Measurements from ENCODE around the gene CHIA. TPM values are rescaled to one million over a fixed set of nuclear protein-coding genes. Genes with fewer than 3 reads are reported as not detected.

CHIA gene
- total and polyA plus RNA-seq, 2 of the 13 experiments (the other 11 are each of a cell fraction or from before 2014, with no cell fraction given): not detected

- no peak for TF ChIP-seq ZSCAN25 (CRISPR knock-in tag; IDR thresholded peaks at IDR 0.05)
- TF ChIP-seq FLYWCH1 (CRISPR knock-in tag; IDR thresholded peaks at IDR 0.05): no peak
- no peak for TF ChIP-seq ZNF589 (CRISPR knock-in tag; conservative IDR thresholded peaks at IDR 0.05)
- TF ChIP-seq ATF1 (CRISPR knock-in tag; IDR thresholded peaks at IDR 0.05): no peak
- no peak for TF ChIP-seq MBD4 (IDR thresholded peaks at IDR 0.05; ENCODE audit: borderline replicate concordance, low read length)
- TF ChIP-seq RERE (CRISPR knock-in tag; IDR thresholded peaks at IDR 0.05; ENCODE audit: low read depth): no peak
- no peak for TF ChIP-seq TEF (CRISPR knock-in tag; IDR thresholded peaks at IDR 0.05)
- TF ChIP-seq ZFX (CRISPR knock-in tag; IDR thresholded peaks at IDR 0.05; ENCODE audit: low read depth): peak; percentile 61
- TF ChIP-seq ATF7 (IDR thresholded peaks at IDR 0.05): no peak
- no peak for TF ChIP-seq ATF7 (CRISPR knock-in tag; IDR thresholded peaks at IDR 0.05)
- no peak; the same call in 1 of the 2 replicates for TF ChIP-seq GATAD1 (CRISPR knock-in tag; IDR thresholded peaks at IDR 0.05)
- no peak for TF ChIP-seq KAT7 (CRISPR knock-in tag; IDR thresholded peaks at IDR 0.05; ENCODE audit: borderline replicate concordance)
- TF ChIP-seq GATAD2A (CRISPR knock-in tag; IDR thresholded peaks at IDR 0.05): 0 out of 2 replicates have a peak, but pooled peaks have one; percentile 30
- peak; percentile 41; the same call in 1 of the 2 replicates for TF ChIP-seq POLR2AphosphoS5 (IDR thresholded peaks at IDR 0.05; ENCODE audit: low read depth, low read length)
- TF ChIP-seq ZMYM2 (CRISPR knock-in tag; IDR thresholded peaks at IDR 0.05): no peak
- peak; percentile 16; the same call in 1 of the 2 replicates for TF ChIP-seq STAG1 (CRISPR knock-in tag; IDR thresholded peaks at IDR 0.05)
- TF ChIP-seq MXD3 (CRISPR knock-in tag; IDR thresholded peaks at IDR 0.05): peak; percentile 33; the same call in 1 of the 2 replicates
- no peak for TF ChIP-seq ZSCAN29 (CRISPR knock-in tag; conservative IDR thresholded peaks at IDR 0.05)
- no peak for TF ChIP-seq ZNF841 (CRISPR knock-in tag; IDR thresholded peaks at IDR 0.05; ENCODE audit: borderline replicate concordance)
- TF ChIP-seq ZNF777 (CRISPR knock-in tag; IDR thresholded peaks at IDR 0.05): no peak; the same call in 1 of the 2 replicates
- peak; percentile 55 for TF ChIP-seq POLR2G (IDR thresholded peaks at IDR 0.05; ENCODE audit: low read depth, low read length)
- peak; percentile 98 for TF ChIP-seq TFE3 (CRISPR knock-in tag; IDR thresholded peaks at IDR 0.05)
- no peak for TF ChIP-seq ZNF552 (CRISPR knock-in tag; IDR thresholded peaks at IDR 0.05; ENCODE audit: borderline replicate concordance)
- TF ChIP-seq ZNF556 (CRISPR knock-in tag; IDR thresholded peaks at IDR 0.05; ENCODE audit: borderline replicate concordance): peak; percentile 24; the same call in 1 of the 2 replicates
Measured at GRCh38 chr1:111346089-111346885, 55.6 kb downstream of the CHIA start (continued).

Data from HepG2 (cell line).